ENCODE results near the gene CNNM4.
"Not testable (repeated sequence)": the region's sequence is repeated elsewhere in the genome, so short reads cannot be mapped to it uniquely, and the experiment has no call there.

The CNNM4 gene

GRCh38 chr2:96789245-96789617 is 28.5 kb downstream of the CNNM4 start:
- no peak for ATAC-seq
- TF ChIP-seq TOX (CRISPR knock-in tag; IDR thresholded peaks at IDR 0.05; ENCODE audit: borderline replicate concordance) (no peak), ZFP3 (CRISPR knock-in tag; IDR thresholded peaks at IDR 0.05) (no peak), TSHZ2 (CRISPR knock-in tag; IDR thresholded peaks at IDR 0.05) (no peak), CSDC2 (CRISPR knock-in tag; IDR thresholded peaks at IDR 0.05) (no peak)

- no peak for ATAC-seq
- TF ChIP-seq TSHZ2 (CRISPR knock-in tag; IDR thresholded peaks at IDR 0.05) = no peak
- TF ChIP-seq ZFP30 (CRISPR knock-in tag; IDR thresholded peaks at IDR 0.05) = no peak
- TF ChIP-seq ZNF8 (CRISPR knock-in tag; IDR thresholded peaks at IDR 0.05) = no peak
- no peak for TF ChIP-seq BACH2 (CRISPR knock-in tag; IDR thresholded peaks at IDR 0.05; ENCODE audit: borderline replicate concordance)
- TF ChIP-seq ISL1 (CRISPR knock-in tag; IDR thresholded peaks at IDR 0.05) = no peak
- no peak for TF ChIP-seq CSDC2 (CRISPR knock-in tag; IDR thresholded peaks at IDR 0.05)
- no peak for TF ChIP-seq PPARA (CRISPR knock-in tag; IDR thresholded peaks at IDR 0.05; ENCODE audit: borderline replicate concordance)
- no peak for TF ChIP-seq ZFP3 (CRISPR knock-in tag; IDR thresholded peaks at IDR 0.05)
Observed at GRCh38 chr2:96792772-96793749, 32.4 kb downstream of the CNNM4 start.

- ATAC-seq = no peak
Observed at GRCh38 chr2:96795076-96795475, 34.4 kb downstream of the CNNM4 start.

GRCh38 chr2:96796497-96796896 is 35.8 kb downstream of the CNNM4 start:
- not testable (repeated sequence) for ATAC-seq

More at GRCh38 chr2:96795076-96795475, 34.4 kb downstream of the CNNM4 start:
- no peak for TF ChIP-seq BACH2 (CRISPR knock-in tag; IDR thresholded peaks at IDR 0.05; ENCODE audit: borderline replicate concordance)
- no peak for TF ChIP-seq CREB5 (CRISPR knock-in tag; IDR thresholded peaks at IDR 0.05; ENCODE audit: low read depth)
- TF ChIP-seq CSRNP3 (CRISPR knock-in tag; IDR thresholded peaks at IDR 0.05) = no peak
- TF ChIP-seq TCF4 (CRISPR knock-in tag; IDR thresholded peaks at IDR 0.05; ENCODE audit: borderline replicate concordance) = no peak

- TF ChIP-seq RARB (CRISPR knock-in tag; IDR thresholded peaks at IDR 0.05) = no peak
- no peak for TF ChIP-seq PATZ1 (CRISPR knock-in tag; IDR thresholded peaks at IDR 0.05; ENCODE audit: borderline replicate concordance)
- ATAC-seq = no peak
Observed at GRCh38 chr2:96797066-96797625, 36.4 kb downstream of the CNNM4 start.

Measured in SK-N-SH treated with all-trans-retinoic acid at 6 μM for 48 hours (cell line).